Stimulated activated CD8-positive, alpha-beta memory T cell treated with anti-CD3 and anti-CD28 coated beads, Interleukin-7, amount 100 ng/mL, for 48 hours (primary cell): ENCODE data around the gene CMAS.
"Not testable (repeated sequence)": the region's sequence is repeated elsewhere in the genome, so short reads cannot be mapped to it uniquely, and the experiment has no call there.

Experiments
- DNase-seq, 2 donors: peaks; one replicate each; pipeline ENCODE4 v3.0.0-alpha.2; 2020; ENCODE audit warnings: low read depth in 1 of 2; ENCODE audit errors: extremely low read depth in 1 of 2

The CMAS gene

DNA sequence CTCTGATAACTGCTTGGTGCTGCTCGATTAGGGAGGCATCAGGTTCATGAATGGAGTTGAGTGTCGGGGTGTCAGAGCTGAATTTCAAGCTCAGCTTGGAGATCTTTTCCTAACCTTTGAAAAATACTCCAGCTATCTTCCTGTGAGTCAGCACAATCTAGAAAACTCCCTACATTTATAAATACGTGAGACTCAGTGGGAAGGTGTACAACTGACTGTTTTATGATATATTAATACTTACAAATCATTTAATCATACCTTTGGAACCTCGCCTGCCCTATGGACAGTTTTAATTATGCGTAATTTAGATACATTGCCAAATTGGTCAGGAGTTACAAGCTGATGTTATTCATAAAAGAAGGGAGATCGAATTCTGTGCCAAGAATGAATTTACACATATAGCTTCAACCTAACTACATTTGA, 961 bp downstream of the CMAS start:
- no peak for DNase-seq

DNA sequence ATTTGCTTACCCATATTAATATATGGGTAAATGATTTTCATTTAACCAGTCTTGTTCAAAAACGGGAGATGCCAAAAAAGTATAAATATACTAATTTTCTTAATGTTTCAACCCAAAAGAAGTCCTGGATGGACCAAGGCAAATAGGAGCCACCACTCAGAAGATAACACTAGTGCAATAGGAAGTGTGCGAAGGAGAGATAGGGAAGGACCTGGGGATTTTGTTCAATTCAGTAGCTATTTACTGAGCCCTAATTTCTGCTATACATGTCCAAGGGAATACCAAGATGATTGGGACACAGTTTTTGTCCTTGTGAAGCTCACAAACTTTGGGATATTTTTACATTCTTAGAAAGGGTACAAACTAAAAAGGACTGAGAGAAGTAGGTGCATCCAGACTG, 1.5 kb downstream of the CMAS start:
- DNase-seq: no peak

- DNase-seq: no peak
These were observed 2.5 kb downstream of the CMAS start for GRCh38 chr12:22048351-22049041.

DNA sequence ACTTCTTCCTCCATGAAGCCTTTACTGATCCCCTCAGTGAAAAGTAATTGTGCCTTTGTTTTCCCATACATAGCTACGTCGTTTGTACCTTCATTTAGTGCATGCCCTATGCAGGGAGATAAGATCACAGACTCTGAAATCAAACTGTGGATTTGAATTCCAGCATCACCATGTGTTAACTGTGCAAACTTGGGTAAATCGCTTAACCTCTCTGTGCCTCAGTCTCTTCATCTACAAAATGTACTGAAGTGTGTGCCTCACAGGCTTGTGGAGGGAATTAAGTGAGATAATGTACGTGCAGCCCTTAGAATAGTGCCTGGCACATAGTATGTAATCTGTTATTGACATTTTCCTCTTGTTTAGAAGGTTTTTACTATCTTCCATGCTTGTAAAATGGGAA, 4.1 kb downstream of the CMAS start:
- no peak for DNase-seq

DNA sequence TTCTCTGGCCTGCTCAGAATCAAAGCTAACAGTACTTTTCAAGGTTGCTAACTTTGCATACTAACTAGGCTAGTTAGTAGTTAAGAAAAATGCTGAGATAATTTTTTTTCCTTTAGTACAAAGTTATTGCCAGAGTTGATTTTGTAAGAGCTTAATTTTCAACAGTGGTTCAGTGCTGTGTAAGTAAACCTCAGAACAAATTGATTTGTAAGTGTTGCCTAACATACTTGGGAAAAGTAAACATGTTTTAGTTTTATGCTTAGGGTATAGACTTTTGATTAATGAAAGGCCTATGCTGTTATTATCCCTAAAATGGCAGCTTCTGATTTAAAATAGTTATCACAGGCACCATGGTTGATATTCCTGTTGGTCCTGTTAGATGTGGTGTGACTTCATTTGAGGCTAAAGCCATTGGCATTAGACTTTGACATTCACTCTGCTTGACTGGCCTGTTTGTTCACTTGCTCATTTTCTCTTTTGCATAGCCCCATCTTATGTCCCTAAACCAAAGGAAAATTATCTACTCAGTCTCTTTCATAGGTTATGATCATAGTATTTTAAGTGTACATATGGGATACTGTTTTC, 5.2 kb downstream of the CMAS start:
- DNase-seq: no peak

- DNase-seq: not testable (repeated sequence)
These were observed 7.0 kb downstream of the CMAS start for GRCh38 chr12:22052994-22053393.

- DNase-seq: no peak
These were observed 8.1 kb downstream of the CMAS start for GRCh38 chr12:22054155-22054554.

DNA sequence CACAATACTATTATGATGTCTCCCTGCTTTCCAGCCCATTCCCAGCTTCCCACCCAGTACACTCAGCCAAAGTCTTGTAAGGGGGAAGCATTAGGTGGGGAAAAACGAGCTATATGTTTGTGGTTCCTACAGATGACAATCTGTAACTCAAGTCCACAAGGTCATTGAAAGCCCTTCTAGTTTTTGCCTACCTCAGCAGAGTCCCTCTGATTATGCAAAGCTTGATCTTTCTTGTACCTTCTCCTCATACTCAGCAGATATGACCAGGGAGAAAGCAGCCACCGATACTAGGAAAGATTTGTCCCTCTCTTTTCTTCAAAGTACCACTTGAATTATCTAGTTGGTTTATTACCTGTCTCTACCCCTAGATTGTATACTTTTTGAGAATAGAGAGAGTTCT, 10.6 kb downstream of the CMAS start:
- DNase-seq: no peak

- no peak for DNase-seq
These were observed 14.1 kb downstream of the CMAS start for GRCh38 chr12:22059976-22060647.

DNA sequence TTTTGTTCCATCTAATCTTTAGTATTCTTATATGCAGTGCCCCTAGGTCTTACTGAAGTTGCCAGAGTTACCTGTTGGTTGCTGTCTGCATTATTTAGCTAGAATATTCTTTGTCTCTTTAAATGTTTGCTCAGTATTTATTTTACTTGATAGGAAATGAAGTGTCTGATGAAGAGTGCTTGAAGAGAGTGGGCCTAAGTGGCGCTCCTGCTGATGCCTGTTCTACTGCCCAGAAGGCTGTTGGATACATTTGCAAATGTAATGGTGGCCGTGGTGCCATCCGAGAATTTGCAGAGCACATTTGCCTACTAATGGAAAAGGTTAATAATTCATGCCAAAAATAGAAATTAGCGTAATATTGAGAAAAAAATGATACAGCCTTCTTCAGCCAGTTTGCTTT, 18.9 kb downstream of the CMAS start:
- DNase-seq: no peak

- DNase-seq: no peak
These were observed 20.3 kb downstream of the CMAS start for GRCh38 chr12:22066310-22066709.

GRCh38 chr12:22069851-22070250, 23.8 kb downstream of the CMAS start:
- DNase-seq: no peak

DNA sequence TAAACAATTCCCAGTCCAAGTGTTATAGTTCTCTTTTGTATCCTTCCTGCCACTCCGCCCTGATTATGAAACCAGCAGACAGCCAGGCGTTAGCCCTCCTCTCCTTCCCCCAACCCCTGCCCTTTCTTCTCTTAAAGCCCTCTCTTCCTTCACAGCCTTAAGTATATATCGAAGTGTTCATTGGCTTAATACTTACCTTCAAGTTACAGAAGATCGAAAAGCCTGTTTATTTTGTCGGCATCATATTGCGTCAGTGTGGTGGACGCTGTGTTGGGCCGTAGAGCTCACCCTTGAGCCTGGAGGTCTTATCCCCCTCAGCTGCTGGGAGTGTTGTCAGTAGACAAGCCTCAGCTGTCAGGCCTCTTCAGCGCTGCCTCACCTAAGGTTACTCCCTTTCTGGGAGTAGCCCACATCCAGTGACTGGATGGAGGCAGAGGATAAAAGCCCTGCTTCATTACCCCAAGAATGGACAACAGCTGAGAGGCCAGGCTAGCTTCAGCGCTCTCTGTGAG, 36.2 kb downstream of the CMAS start:
- DNase-seq: no peak

GRCh38 chr12:22083167-22083566, 37.1 kb downstream of the CMAS start:
- no peak for DNase-seq

DNA sequence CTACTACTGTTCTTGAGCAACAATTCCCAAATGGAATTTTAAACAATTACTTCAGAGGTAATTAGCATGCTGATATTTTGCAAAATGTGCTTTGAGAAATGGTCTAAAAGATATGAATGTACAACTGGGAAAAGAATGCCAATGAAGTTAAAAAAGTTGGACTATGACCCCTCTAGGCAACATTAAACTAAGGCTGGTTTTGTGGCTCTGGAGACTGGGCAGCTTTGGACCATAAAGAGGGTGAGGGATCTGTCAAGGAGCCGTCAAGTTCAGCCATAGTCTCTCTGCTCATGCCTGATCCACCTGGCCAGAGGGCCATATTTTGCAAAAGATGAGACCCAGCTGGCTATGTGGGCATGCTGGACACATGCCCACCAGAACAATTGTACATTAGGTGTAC, 38.8 kb downstream of the CMAS start:
- DNase-seq: no peak

DNA sequence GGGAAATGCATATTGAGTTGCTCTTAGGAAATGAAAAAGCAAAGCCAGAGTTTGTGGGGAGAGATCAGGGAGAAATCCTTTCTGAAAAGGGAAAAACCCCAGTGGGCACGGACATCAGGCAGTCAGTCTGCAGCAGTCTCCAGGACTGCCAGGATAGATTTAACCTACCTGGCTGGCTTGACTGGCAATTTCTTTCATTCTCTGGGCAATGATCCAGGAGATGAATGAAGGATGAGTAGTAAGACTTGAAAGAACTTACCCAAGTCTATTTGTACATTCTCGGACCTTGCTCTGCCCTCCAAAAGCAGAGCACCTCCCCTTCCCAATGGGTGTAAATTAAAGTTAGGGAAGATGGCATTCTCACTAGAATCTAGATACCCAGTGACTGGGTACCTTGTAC, 42.9 kb downstream of the CMAS start:
- DNase-seq: no peak

DNA sequence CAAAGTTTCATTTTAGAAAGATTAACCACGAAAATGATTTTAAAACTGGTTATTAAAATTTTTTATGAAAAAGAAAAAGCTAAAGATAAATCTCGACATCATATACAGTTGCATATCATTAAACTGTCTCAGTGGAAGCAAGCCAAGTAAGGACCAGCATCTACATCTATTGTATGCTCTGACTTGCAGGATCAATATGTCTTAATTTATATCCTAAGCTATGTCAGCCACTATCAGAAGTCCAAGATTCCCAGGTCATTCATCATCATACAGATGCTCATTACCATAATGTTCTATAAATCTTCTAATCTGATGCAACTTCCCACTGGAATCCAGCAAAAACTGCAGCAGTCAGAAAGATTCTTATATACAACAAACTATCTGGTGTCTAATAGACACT, 43.5 kb downstream of the CMAS start:
- no peak for DNase-seq

GRCh38 chr12:22099062-22099461, 53.0 kb downstream of the CMAS start:
- DNase-seq: not testable (repeated sequence)

- DNase-seq: peak in 1 of 2 donors; percentile 9
These were observed 55.1 kb downstream of the CMAS start for GRCh38 chr12:22100958-22101748.

DNA sequence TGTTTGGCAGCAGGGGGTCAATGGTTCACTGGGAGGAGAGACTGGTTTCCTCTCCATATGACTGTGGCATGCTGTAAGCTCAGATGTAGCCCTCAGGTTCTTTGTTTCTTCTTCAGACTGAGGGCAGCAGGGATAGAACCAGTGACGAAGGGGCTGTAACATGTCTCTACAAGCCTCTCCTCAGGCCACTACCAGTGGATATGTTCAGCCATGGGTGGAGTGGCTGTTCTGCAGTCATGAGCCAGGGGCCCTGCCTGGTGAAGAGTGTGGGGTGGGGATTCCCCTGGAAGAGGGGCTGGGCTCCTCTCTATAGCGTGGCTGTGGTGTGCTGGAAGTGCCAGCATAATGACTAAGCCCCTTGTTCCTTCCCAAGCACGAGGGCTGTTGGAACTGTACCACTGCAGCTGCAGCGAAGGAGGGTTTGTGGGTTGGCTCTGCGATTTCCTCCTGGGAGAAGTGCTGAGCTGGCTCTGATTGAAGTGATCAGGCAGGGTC, 55.8 kb downstream of the CMAS start:
- DNase-seq: no peak

DNA sequence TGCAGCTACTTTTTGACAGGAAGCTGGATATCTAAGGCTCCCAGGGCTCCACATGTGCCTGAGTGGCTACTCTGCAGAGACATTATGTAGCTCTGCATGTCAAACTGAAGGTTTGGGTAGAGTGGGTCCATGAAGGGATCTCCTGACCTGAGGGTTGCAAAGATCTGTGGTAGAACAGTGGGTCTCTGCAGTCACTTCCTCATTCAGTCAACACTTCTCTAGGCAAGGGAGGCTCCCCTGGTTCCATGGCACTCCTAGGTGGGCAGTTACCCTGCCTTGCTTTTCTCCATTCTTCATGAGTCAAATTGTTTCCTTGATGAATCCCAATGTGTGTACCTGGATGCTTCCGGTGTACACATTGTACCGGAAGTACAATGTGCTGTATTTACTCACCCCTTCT, 57.4 kb downstream of the CMAS start:
- no peak for DNase-seq
